Measurements from ENCODE around the gene LRRC53.

LRRC53 gene

GRCh38 chr1:74464037-74464436, 48.4 kb downstream of the LRRC53 start:
- H3K27ac ChIP-seq (ENCODE audit: low read length) = no peak overlapping the region
- H3K9me3 ChIP-seq (replicated peaks; ENCODE audit: insufficient read depth, low read length) = no peaks in the 10 kb centered on the region
- no peak for DNase-seq
- H3K4me2 ChIP-seq (ENCODE audit: low read depth, low read length) = no peak overlapping the region
- no peaks in the 10 kb centered on the region for H3K27me3 ChIP-seq (replicated peaks; ENCODE audit: insufficient read depth, low read length)
- H3K36me3 ChIP-seq (replicated peaks; ENCODE audit: insufficient read depth, low read length) = no peaks in the 10 kb centered on the region
- no peaks in the 10 kb centered on the region for H3F3A ChIP-seq (ENCODE audit: insufficient read depth, low read length)
- H2AFZ ChIP-seq (ENCODE audit: low read length) = no peak overlapping the region
- H3K9ac ChIP-seq (ENCODE audit: low read length) = no peak overlapping the region
- no peaks in the 10 kb centered on the region for H3K79me2 ChIP-seq (ENCODE audit: low read length)
- no peak overlapping the region for H3K4me3 ChIP-seq (ENCODE audit: low read length)
- H4K20me1 ChIP-seq (ENCODE audit: insufficient read depth, low read length) = no peaks in the 10 kb centered on the region
- H3K9me2 ChIP-seq (replicated peaks; ENCODE audit: insufficient read depth, low read length) = no peaks in the 10 kb centered on the region
- no peak for TF ChIP-seq EZH2 (optimal IDR thresholded peaks at IDR 0.05; ENCODE audit: low read depth, low read length)
- no peak for TF ChIP-seq CTCF (IDR thresholded peaks at IDR 0.05; ENCODE audit: low read length)
- no peak for TF ChIP-seq EZH2phosphoT487 (IDR thresholded peaks at IDR 0.05; ENCODE audit: low read length)
- no peaks in the 10 kb centered on the region for H3K4me1 ChIP-seq (ENCODE audit: low read length)

GRCh38 chr1:74463333-74463988, 49.0 kb downstream of the LRRC53 start:
- H2AFZ ChIP-seq (ENCODE audit: low read length) = no peak overlapping the region
- H3K27ac ChIP-seq (ENCODE audit: low read length) = no peak overlapping the region
- H3K4me2 ChIP-seq (ENCODE audit: low read depth, low read length) = no peak overlapping the region
- no peaks in the 10 kb centered on the region for H3K9me3 ChIP-seq (replicated peaks; ENCODE audit: insufficient read depth, low read length)
- no peaks in the 10 kb centered on the region for H3K79me2 ChIP-seq (ENCODE audit: low read length)
- H3K4me3 ChIP-seq (ENCODE audit: low read length) = no peak overlapping the region
- H3K4me1 ChIP-seq (ENCODE audit: low read length) = no peaks in the 10 kb centered on the region
- no peaks in the 10 kb centered on the region for H3F3A ChIP-seq (ENCODE audit: insufficient read depth, low read length)
- no peaks in the 10 kb centered on the region for H3K36me3 ChIP-seq (replicated peaks; ENCODE audit: insufficient read depth, low read length)
- no peaks in the 10 kb centered on the region for H3K9me2 ChIP-seq (replicated peaks; ENCODE audit: insufficient read depth, low read length)
- no peaks in the 10 kb centered on the region for H4K20me1 ChIP-seq (ENCODE audit: insufficient read depth, low read length)
- no peak for TF ChIP-seq EZH2phosphoT487 (IDR thresholded peaks at IDR 0.05; ENCODE audit: low read length)
- TF ChIP-seq CTCF (IDR thresholded peaks at IDR 0.05; ENCODE audit: low read length) = no peak
- TF ChIP-seq EZH2 (optimal IDR thresholded peaks at IDR 0.05; ENCODE audit: low read depth, low read length) = no peak
- H3K27me3 ChIP-seq (replicated peaks; ENCODE audit: insufficient read depth, low read length) = no peaks in the 10 kb centered on the region
- DNase-seq = no peak
- no peak overlapping the region for H3K9ac ChIP-seq (ENCODE audit: low read length)

GRCh38 chr1:74457253-74457652, 55.2 kb downstream of the LRRC53 start:
- no peak for DNase-seq
- Histone ChIP-seq H3F3A (ENCODE audit: insufficient read depth, low read length) (no peaks in the 10 kb centered on the region), H3K79me2 (ENCODE audit: low read length) (no peaks in the 10 kb centered on the region), H3K4me1 (ENCODE audit: low read length) (no peaks in the 10 kb centered on the region), H3K36me3 (replicated peaks; ENCODE audit: insufficient read depth, low read length) (no peaks in the 10 kb centered on the region), H3K9me2 (replicated peaks; ENCODE audit: insufficient read depth, low read length) (no peaks in the 10 kb centered on the region), H3K9me3 (replicated peaks; ENCODE audit: insufficient read depth, low read length) (no peaks in the 10 kb centered on the region), H3K4me3 (ENCODE audit: low read length) (no peak overlapping the region), H2AFZ (ENCODE audit: low read length) (no peak overlapping the region), H4K20me1 (ENCODE audit: insufficient read depth, low read length) (no peaks in the 10 kb centered on the region), H3K9ac (ENCODE audit: low read length) (no peak overlapping the region), H3K27me3 (replicated peaks; ENCODE audit: insufficient read depth, low read length) (no peaks in the 10 kb centered on the region), H3K4me2 (ENCODE audit: low read depth, low read length) (no peak overlapping the region), H3K27ac (ENCODE audit: low read length) (no peak overlapping the region)
- TF ChIP-seq EZH2phosphoT487 (IDR thresholded peaks at IDR 0.05; ENCODE audit: low read length) (no peak), CTCF (IDR thresholded peaks at IDR 0.05; ENCODE audit: low read length) (no peak), EZH2 (optimal IDR thresholded peaks at IDR 0.05; ENCODE audit: low read depth, low read length) (no peak)

Measured in MM.1S (cell line).